Keratinocyte (primary cell): ENCODE data around the gene FAM174B. TPM values are rescaled to one million over a fixed set of nuclear protein-coding genes. Genes with fewer than 3 reads are reported as not detected.

Experiments
- DNase-seq: peaks from one replicate; pipeline ENCODE4 v3.0.0-alpha.2; 2011; ENCODE audit warnings: low read depth, missing footprints, low spot score
- FAIRE-seq: peaks from 2 replicates; lab custom pipeline; 2011; peaks lifted over from hg19 to GRCh38; lab: Jason Lieb, UNC
- H2AFZ ChIP-seq: 2 replicates; pipeline ENCODE4 v1.6.0; 2012; ENCODE audit warnings: low read length, control low read depth, inconsistent platforms; ENCODE audit not compliant: control insufficient read depth
- H3K27ac ChIP-seq: 2 replicates; pipeline ENCODE4 v1.5.1; 2011; ENCODE audit warnings: low read length; ENCODE audit not compliant: control insufficient read depth, insufficient read depth
- H3K27me3 ChIP-seq: 3 replicates; pipeline ENCODE4 v1.6.0; 2011; ENCODE audit warnings: low read length; ENCODE audit not compliant: control insufficient read depth, insufficient read depth; ENCODE audit errors: extremely low read depth
- H3K36me3 ChIP-seq, 2 experiments: 2 replicates in 1 of 2; 3 replicates in 1 of 2; pipeline ENCODE4 v1.5.1; 2011; ENCODE audit warnings: low read length in 2 of 2, mild to moderate bottlenecking in 1 of 2; ENCODE audit not compliant: control insufficient read depth in 2 of 2, insufficient read depth in 2 of 2; ENCODE audit errors: extremely low read depth in 1 of 2
- H3K4me1 ChIP-seq: 3 replicates; pipeline ENCODE4 v1.5.1; 2011; ENCODE audit warnings: low read length; ENCODE audit not compliant: control insufficient read depth, insufficient read depth; ENCODE audit errors: extremely low read depth
- H3K4me2 ChIP-seq: 3 replicates; pipeline ENCODE4 v1.6.0; 2011; ENCODE audit warnings: low read depth, low read length; ENCODE audit not compliant: control insufficient read depth, insufficient read depth; ENCODE audit errors: extremely low read depth
- H3K4me3 ChIP-seq, 3 experiments: fragments of 200-600 bp in 1 of 3; sonication (generic) in 1 of 3; 2 replicates in 2 of 3; 3 replicates in 1 of 3; pipeline ENCODE4 v1.5.1; 2011 to 2016; ENCODE audit warnings: low read length in 3 of 3, mild to moderate bottlenecking in 3 of 3, control low read depth in 2 of 3, inconsistent platforms in 1 of 3, low read depth in 1 of 3, mixed read lengths in 1 of 3, mixed run types in 1 of 3, moderate library complexity in 1 of 3; ENCODE audit not compliant: control insufficient read depth in 2 of 3, insufficient read depth in 2 of 3; ENCODE audit errors: extremely low read depth in 1 of 3
- H3K79me2 ChIP-seq: 2 replicates; pipeline ENCODE4 v1.6.0; 2012; ENCODE audit warnings: low read length; ENCODE audit not compliant: control insufficient read depth, insufficient read depth
- H3K9ac ChIP-seq: 3 replicates; pipeline ENCODE4 v1.6.0; 2011; ENCODE audit warnings: low read length; ENCODE audit not compliant: control insufficient read depth, insufficient read depth; ENCODE audit errors: extremely low read depth
- H3K9me1 ChIP-seq: 3 replicates; pipeline ENCODE4 v1.6.0; 2011; ENCODE audit warnings: low read length; ENCODE audit not compliant: control insufficient read depth, insufficient read depth; ENCODE audit errors: extremely low read depth
- H3K9me3 ChIP-seq: 2 replicates; pipeline ENCODE4 v1.5.1; 2012; ENCODE audit warnings: low read depth, low read length; ENCODE audit not compliant: control insufficient read depth
- H4K20me1 ChIP-seq: 3 replicates; pipeline ENCODE4 v1.6.0; 2011; ENCODE audit warnings: low read length; ENCODE audit not compliant: control insufficient read depth, insufficient read depth; ENCODE audit errors: extremely low read depth
- EZH2 ChIP-seq: IDR thresholded peaks from one replicate; pipeline ENCODE4 v1.6.1; 2012; ENCODE audit warnings: inconsistent platforms, mild to moderate bottlenecking, low read length, moderate library complexity
- dilution Hi-C: fragments of 300-500 bp; cut with MboI; formaldehyde crosslinking; loops from one replicate; pipeline ENCODE4 v1.7.0; 2020; ENCODE audit warnings: low sequenced_read_pairs; ENCODE audit not compliant: extremely low pct_ligation_motif_present
- polyA plus RNA-seq, 5 experiments: library from polyadenylated mRNA; depleted of rRNA in 3 of 5; stranded (reverse) in 3 of 5; stranded (forward) in 1 of 5; unstranded in 1 of 5; fragments of >200 nt; gene quantifications; 1 replicate in 1 of 5; 2 replicates in 3 of 5; 3 replicates in 1 of 5; pipeline versions ENCODE4 v1.2.1 to v1.2.3, GENCODE V29; 2011 to 2012; ENCODE audit warnings: missing spikeins in 2 of 5, low read depth in 1 of 5, low replicate concordance in 1 of 5
- TF ChIP-seq, protein P1 (sequence below), 3 experiments: IDR thresholded peaks in 1 of 3; conservative IDR thresholded peaks in 1 of 3; optimal IDR thresholded peaks in 1 of 3; 2 replicates in 2 of 3; 3 replicates in 1 of 3; pipeline versions ENCODE3 to v1.5.1; 2011; ENCODE audit warnings: low read length in 3 of 3, mild to moderate bottlenecking in 3 of 3, moderate library complexity in 2 of 3, control low read depth in 1 of 3, inconsistent platforms in 1 of 3; ENCODE audit not compliant: insufficient read depth in 2 of 3; ENCODE audit errors: extremely low read depth in 1 of 3

The FAM174B gene
- polyA plus RNA-seq, 1 donor (not counting 4 experiments of a cell fraction or from before 2014, with no cell fraction given): 0.73 TPM

GRCh38 chr15:92681141-92681631 lies 25.6 kb upstream of the FAM174B start:
- dilution Hi-C loops: no loop called here
- H2AFZ ChIP-seq: no peak overlapping the region
- FAIRE-seq (no peak), DNase-seq (no peak)
- H3K9me1 ChIP-seq: no peaks in the 10 kb centered on the region
- H3K4me1 ChIP-seq: no peaks in the 10 kb centered on the region
- H3K36me3 ChIP-seq: no peaks in the 10 kb centered on the region
- no peaks in the 10 kb centered on the region for H3K79me2 ChIP-seq
- H3K9me3 ChIP-seq: no peaks in the 10 kb centered on the region
- no peak overlapping the region for H3K27ac ChIP-seq
- no peak overlapping the region for H3K4me3 ChIP-seq
- H3K27me3 ChIP-seq: no peaks in the 10 kb centered on the region
- H4K20me1 ChIP-seq: no peaks in the 10 kb centered on the region
- H3K9ac ChIP-seq: no peak overlapping the region
- no peak overlapping the region for H3K4me2 ChIP-seq
- TF ChIP-seq, protein P1, sequence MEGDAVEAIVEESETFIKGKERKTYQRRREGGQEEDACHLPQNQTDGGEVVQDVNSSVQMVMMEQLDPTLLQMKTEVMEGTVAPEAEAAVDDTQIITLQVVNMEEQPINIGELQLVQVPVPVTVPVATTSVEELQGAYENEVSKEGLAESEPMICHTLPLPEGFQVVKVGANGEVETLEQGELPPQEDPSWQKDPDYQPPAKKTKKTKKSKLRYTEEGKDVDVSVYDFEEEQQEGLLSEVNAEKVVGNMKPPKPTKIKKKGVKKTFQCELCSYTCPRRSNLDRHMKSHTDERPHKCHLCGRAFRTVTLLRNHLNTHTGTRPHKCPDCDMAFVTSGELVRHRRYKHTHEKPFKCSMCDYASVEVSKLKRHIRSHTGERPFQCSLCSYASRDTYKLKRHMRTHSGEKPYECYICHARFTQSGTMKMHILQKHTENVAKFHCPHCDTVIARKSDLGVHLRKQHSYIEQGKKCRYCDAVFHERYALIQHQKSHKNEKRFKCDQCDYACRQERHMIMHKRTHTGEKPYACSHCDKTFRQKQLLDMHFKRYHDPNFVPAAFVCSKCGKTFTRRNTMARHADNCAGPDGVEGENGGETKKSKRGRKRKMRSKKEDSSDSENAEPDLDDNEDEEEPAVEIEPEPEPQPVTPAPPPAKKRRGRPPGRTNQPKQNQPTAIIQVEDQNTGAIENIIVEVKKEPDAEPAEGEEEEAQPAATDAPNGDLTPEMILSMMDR (optimal IDR thresholded peaks at IDR 0.05 in 1 of 3, IDR thresholded peaks at IDR 0.05 in 1 of 3, conservative IDR thresholded peaks at IDR 0.05 in 1 of 3; ENCODE audit: extremely low read depth in 1 of 3, insufficient read depth in 2 of 3, low read length in 3 of 3): no peak
- no peak for TF ChIP-seq EZH2

- no peak overlapping the region for H3K27ac ChIP-seq
- no peaks in the 10 kb centered on the region for H4K20me1 ChIP-seq
- H3K4me2 ChIP-seq: no peak overlapping the region
- no peak overlapping the region for H3K4me3 ChIP-seq
- TF ChIP-seq, protein P1 (optimal IDR thresholded peaks at IDR 0.05 in 1 of 3, IDR thresholded peaks at IDR 0.05 in 1 of 3, conservative IDR thresholded peaks at IDR 0.05 in 1 of 3; ENCODE audit: extremely low read depth in 1 of 3, insufficient read depth in 2 of 3, low read length in 3 of 3): no peak
- no peak for TF ChIP-seq EZH2
- no peak overlapping the region for H2AFZ ChIP-seq
- no peaks in the 10 kb centered on the region for H3K79me2 ChIP-seq
- FAIRE-seq (no peak), DNase-seq (no peak)
- no peaks in the 10 kb centered on the region for H3K36me3 ChIP-seq
- H3K9ac ChIP-seq: no peak overlapping the region
- no peaks in the 10 kb centered on the region for H3K4me1 ChIP-seq
- no peaks in the 10 kb centered on the region for H3K9me3 ChIP-seq
- peaks cover 2% of the 10 kb centered on the region for H3K27me3 ChIP-seq
- H3K9me1 ChIP-seq: no peaks in the 10 kb centered on the region
- dilution Hi-C loops: no loop called here
Measured at GRCh38 chr15:92677999-92678398, 22.4 kb upstream of the FAM174B start.
